ENCODE measurements around the gene FLT3LG.

DNA sequence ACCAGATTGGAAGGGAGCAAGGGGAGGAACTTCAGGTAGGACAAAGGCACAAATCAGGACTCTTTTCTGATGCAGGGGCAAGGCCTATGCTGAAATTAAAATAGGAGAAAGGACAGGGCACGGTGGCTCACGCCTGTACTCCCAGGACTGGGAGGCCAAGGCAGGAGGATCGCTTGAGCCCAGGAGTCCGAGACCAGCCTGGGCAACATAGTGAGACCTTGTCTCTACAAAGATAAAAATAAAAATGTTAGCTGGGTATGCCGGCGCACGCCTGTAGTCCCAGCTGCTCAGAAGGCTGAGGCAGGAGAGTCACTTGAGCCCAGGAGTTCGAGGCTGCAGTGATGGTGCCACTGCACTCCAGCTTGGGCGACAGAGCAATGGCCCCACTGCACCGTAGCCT lies 38.3 kb upstream of the FLT3LG start:
- TF ChIP-seq, protein P1, sequence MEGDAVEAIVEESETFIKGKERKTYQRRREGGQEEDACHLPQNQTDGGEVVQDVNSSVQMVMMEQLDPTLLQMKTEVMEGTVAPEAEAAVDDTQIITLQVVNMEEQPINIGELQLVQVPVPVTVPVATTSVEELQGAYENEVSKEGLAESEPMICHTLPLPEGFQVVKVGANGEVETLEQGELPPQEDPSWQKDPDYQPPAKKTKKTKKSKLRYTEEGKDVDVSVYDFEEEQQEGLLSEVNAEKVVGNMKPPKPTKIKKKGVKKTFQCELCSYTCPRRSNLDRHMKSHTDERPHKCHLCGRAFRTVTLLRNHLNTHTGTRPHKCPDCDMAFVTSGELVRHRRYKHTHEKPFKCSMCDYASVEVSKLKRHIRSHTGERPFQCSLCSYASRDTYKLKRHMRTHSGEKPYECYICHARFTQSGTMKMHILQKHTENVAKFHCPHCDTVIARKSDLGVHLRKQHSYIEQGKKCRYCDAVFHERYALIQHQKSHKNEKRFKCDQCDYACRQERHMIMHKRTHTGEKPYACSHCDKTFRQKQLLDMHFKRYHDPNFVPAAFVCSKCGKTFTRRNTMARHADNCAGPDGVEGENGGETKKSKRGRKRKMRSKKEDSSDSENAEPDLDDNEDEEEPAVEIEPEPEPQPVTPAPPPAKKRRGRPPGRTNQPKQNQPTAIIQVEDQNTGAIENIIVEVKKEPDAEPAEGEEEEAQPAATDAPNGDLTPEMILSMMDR (IDR thresholded peaks at IDR 0.05) = no peak
- no peak for TF ChIP-seq ZFX (IDR thresholded peaks at IDR 0.05; ENCODE audit: borderline replicate concordance)
